Measurements from ENCODE around the gene SLC25A48.

Gene SLC25A48

DNA sequence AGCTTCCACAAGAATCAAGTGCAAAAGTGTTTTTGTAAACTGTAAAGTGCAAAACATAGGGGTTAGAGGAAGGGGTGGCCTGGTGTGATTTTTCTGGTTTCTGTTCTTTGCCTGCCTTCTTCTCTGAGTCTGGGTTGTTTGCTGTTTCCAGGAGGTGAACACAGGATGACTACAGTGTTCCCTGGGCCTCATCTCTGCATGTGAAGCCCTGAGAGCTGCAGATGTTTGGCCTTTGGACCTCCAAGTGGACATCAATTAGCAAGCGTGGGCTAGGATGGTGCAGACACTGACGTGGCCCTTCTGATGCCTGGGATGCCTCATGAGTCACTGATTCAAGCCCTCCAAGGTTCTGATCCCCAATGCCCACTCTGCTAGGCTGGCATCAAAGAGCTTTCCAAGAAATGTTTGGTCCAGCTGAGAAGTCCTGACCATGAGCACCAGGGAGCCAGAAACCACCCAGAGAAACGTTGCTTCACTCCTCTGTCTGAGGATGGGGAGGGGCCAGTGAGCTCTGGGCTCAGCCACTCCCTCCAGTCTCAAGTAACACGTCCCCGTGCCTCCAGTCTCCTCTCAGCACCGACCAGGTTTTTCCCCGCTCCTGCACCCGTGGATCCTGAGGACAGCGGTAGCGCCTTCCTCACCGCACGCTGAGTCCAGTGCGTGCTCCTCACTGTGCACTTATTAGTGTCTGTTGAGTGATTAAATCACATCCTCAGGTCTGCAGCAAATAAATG is 53.6 kb downstream of the SLC25A48 start:
- no peak for ATAC-seq (replicated peaks)
- H3K27ac Mint-ChIP-seq, result no peak overlapping the region
- no peaks in the 10 kb centered on the region for H3K9me3 Mint-ChIP-seq
- H3K27me3 Mint-ChIP-seq, result peaks cover 16 to 35% of the 10 kb centered on the region in 2 donors
- no peak for DNase-seq
- H3K36me3 Mint-ChIP-seq, result no peaks in the 10 kb centered on the region
- peaks cover 0 to 3% of the 10 kb centered on the region in 2 donors for H3K4me1 Mint-ChIP-seq
- no peak overlapping the region for H3K4me3 Mint-ChIP-seq

DNA sequence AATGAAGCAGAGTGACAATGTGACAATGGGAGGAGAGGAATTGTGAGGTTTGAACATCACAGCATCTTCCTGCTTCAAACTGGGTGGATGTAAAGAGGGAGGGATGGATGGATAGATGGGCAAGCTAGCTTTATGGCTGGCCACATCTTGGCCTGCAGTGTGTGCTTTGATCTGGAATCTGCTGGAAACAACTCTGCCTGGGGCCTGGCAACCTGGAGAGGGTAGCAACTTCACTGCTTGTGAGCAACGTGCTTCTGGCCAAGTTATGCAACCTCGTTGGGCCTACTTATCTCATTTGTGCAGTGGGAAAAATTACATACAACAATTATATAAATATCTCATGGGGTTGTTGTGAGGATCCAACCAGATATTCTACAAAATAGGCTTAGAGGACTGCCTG is 55.8 kb downstream of the SLC25A48 start:
- no peak overlapping the region for H3K27ac Mint-ChIP-seq
- ATAC-seq (replicated peaks), result no peak
- H3K9me3 Mint-ChIP-seq, result no peaks in the 10 kb centered on the region
- DNase-seq, result no peak
- H3K27me3 Mint-ChIP-seq, result peaks cover 13 to 31% of the 10 kb centered on the region in 2 donors
- H3K4me3 Mint-ChIP-seq, result no peak overlapping the region
- H3K4me1 Mint-ChIP-seq, result peaks cover 0 to 3% of the 10 kb centered on the region in 2 donors
- H3K36me3 Mint-ChIP-seq, result no peaks in the 10 kb centered on the region

DNA sequence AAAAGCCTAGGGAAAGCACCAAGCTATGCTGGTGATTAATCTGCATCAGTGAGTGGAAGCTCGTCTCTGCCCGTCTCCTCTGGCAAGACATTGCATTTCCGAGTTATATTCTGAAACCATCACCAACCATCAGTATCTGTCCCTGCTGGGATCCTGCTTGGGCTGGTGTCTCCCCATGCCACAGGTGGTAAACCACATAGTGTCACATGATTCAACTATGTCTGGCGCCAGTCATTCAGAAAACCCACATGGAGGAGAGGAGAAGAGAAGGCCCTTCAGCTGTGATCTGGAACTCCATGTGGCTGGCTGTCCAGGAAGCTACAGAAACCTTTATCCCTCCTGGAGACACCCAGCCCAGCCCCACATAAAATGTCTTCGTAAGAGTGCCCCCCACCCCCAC is 56.4 kb downstream of the SLC25A48 start:
- peak; percentile 16 for DNase-seq
- Mint-ChIP-seq H3K4me3 (no peak overlapping the region), H3K36me3 (no peaks in the 10 kb centered on the region), H3K9me3 (no peaks in the 10 kb centered on the region), H3K27me3 (peaks cover 11 to 32% of the 10 kb centered on the region in 2 donors), H3K27ac (no peak overlapping the region), H3K4me1 (peaks cover 0 to 3% of the 10 kb centered on the region in 2 donors)
- peak; percentile 51 to 81 for ATAC-seq (replicated peaks)

DNA sequence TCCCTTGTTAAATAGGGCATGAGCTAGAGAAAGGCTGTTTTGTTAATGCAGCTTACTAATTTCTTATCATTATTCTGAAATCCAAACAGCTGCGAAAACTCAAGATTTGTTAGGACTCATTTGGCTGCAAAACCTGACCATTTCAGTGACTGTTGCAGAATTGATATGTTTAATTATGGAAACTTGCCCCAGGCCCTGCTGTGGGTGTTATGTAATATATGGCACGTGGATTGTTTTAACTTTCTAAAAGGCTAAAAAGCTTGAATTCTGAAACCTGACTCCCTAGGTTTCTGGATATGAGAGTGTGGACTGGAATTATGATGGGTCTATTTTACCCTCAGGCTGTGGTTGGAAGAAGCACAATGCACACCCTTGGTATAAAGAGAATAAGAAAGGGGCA is 56.8 kb downstream of the SLC25A48 start:
- Mint-ChIP-seq H3K4me3 (no peak overlapping the region), H3K27ac (no peak overlapping the region), H3K27me3 (peaks cover 11 to 36% of the 10 kb centered on the region in 2 donors), H3K4me1 (peaks cover 0 to 3% of the 10 kb centered on the region in 2 donors), H3K9me3 (no peaks in the 10 kb centered on the region), H3K36me3 (no peaks in the 10 kb centered on the region)
- ATAC-seq (replicated peaks) (no peak), DNase-seq (no peak)

DNA sequence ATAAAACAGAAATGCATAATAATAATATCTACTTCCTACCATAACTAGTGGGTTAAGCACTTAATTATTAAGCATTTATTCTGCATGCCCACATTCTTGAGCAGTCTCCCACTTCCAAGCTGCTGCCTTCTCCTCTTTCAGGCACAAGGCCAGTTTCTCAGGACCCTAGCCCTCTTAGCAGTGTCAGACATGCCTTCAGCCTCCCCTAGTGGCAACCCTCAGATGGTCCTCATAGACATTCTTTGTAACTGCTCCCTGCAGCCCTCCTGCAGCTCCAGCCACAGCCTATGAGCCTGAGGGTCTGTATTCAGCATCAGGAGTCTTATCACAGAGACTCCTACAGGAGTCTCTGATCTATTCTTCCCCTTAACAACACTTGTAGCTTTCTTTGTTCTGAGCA is 57.3 kb downstream of the SLC25A48 start:
- ATAC-seq (replicated peaks) (no peak), DNase-seq (no peak)
- H3K4me1 Mint-ChIP-seq, result peaks cover 0 to 3% of the 10 kb centered on the region in 2 donors
- peaks cover 11 to 36% of the 10 kb centered on the region in 2 donors for H3K27me3 Mint-ChIP-seq
- H3K4me3 Mint-ChIP-seq, result no peak overlapping the region
- no peak overlapping the region for H3K27ac Mint-ChIP-seq
- H3K36me3 Mint-ChIP-seq, result no peaks in the 10 kb centered on the region
- H3K9me3 Mint-ChIP-seq, result no peaks in the 10 kb centered on the region

DNA sequence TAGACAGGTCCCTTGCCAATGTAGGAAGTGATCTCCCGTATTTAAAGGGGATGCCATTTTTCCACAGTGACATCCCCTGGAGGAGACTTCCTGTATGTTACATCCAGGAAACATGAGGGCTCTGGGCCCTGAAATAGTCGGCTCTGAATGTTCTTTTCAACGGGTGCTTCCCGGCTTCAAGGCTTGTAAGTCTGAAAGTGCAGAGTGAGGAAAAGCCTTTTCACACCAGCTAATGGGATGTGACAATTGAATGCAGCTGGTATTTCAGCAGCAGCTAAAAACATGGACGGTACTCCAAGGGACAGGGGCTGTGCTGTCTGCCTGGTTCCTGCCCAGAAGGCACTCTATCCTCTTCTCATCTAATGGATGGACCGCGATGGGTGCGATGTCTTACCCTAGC is 59.8 kb downstream of the SLC25A48 start:
- no peaks in the 10 kb centered on the region for H3K4me1 Mint-ChIP-seq
- DNase-seq (no peak), ATAC-seq (replicated peaks) (no peak)
- no peaks in the 10 kb centered on the region for H3K9me3 Mint-ChIP-seq
- H3K4me3 Mint-ChIP-seq, result no peak overlapping the region
- H3K36me3 Mint-ChIP-seq, result no peaks in the 10 kb centered on the region
- no peak overlapping the region for H3K27ac Mint-ChIP-seq
- H3K27me3 Mint-ChIP-seq, result peaks cover 18 to 40% of the 10 kb centered on the region in 2 donors

DNA sequence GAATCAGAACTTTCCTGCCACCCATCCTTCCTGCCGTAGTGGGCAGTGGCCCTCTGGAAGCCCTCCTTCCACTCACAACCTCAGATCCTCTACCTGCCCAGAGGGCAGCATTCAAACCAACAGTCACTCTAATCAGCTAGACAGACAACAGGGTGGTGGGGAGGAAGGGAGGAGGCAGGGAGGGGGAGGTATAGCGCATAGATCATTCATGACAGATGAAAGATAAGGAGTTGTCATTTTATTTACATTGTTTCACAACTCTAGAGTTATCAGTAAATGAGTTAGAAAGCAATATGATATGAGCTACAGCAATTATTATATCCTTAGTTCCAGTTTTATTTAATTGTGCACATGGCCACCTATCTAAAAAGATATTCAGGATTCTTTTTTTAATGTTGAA is 60.3 kb downstream of the SLC25A48 start:
- Mint-ChIP-seq H3K4me3 (no peak overlapping the region), H3K27me3 (peaks cover 20 to 40% of the 10 kb centered on the region in 2 donors), H3K27ac (no peak overlapping the region), H3K9me3 (no peaks in the 10 kb centered on the region), H3K4me1 (no peaks in the 10 kb centered on the region), H3K36me3 (no peaks in the 10 kb centered on the region)
- ATAC-seq (replicated peaks), result no peak
- no peak for DNase-seq

DNA sequence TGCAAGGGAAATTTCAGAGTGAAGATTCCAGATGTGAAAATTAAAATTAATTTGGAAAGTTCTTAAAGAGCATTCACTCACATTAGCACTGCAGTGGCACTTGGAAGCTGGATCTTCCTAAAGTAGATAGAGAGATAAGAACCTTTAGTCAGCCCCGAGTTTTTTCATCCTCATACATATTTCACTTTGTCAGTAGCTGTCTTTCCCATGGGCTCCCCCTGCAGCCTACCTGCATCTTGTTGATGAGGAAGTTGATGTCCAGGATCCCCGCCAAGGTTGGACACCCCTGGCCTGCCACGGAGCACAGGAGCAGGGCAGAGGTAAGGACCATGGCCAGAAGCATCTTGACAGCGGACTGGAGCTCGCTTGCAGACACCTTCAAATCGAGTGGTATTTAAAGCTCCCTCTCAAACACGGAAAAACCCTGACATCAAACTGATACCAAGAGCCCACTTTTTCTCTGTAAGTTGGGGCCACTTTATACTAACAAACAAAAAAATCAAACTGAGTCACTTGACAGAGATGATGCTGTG is 61.1 kb downstream of the SLC25A48 start, which contains the start of gene IL9:
TSS of gene IL9 (minus strand) at position 368 of the 533 bp plus-strand sequence. CDS start at position 343, 25 bp downstream.
- Mint-ChIP-seq H3K27me3 (peaks cover 22 to 38% of the 10 kb centered on the region in 2 donors), H3K36me3 (no peaks in the 10 kb centered on the region), H3K4me1 (no peaks in the 10 kb centered on the region), H3K27ac (no peak within 1 kb of the TSS), H3K4me3 (no peak within 1 kb of the TSS), H3K9me3 (no peaks in the 10 kb centered on the region)
- no peak for DNase-seq
- no peak for ATAC-seq (replicated peaks)

DNA sequence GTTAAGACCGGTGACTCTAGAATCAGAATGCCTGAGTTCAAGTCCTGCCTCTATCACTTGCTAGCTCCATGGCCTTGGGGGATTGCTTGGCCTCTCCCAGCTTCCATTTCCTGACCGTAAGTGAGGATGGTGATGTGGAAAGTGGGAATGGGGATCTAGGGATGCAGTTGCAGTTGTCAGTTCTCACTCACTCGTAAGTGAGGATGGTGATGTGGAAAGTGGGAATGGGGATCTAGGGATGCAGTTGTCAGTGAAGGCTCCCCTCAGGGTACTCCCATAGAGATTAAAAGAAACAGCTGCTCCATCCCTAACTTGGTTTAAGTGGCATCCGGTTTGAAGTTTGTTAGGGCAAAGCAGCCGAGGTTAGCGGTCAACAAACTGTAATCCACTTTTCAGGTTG is 64.2 kb downstream of the SLC25A48 start:
- Mint-ChIP-seq H3K4me1 (no peaks in the 10 kb centered on the region), H3K27me3 (peaks cover 17 to 44% of the 10 kb centered on the region in 2 donors), H3K27ac (no peak overlapping the region), H3K36me3 (no peaks in the 10 kb centered on the region), H3K9me3 (no peaks in the 10 kb centered on the region), H3K4me3 (no peak overlapping the region)
- DNase-seq (no peak), ATAC-seq (replicated peaks) (no peak)

DNA sequence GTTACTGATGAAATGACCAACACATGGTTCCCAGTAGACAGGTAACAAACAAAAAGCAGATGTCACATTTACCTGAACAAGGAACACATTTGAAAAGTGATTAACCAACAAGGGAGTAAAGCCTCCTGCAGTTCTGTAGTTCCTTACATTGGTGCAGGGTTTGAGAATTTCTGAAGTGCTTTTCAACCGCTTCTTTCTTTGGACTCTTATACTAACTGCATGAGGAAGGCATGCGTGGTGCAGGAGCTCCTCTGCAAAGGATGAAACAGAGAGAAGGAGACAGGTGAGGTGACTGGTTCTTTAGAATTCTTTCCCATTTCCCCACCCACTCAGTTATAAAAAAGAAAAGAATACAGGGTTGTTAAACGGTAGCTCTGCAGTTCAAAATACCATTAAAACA is 65.8 kb downstream of the SLC25A48 start:
- H3K4me3 Mint-ChIP-seq, result no peak overlapping the region
- peaks cover 12 to 44% of the 10 kb centered on the region in 2 donors for H3K27me3 Mint-ChIP-seq
- no peak for ATAC-seq (replicated peaks)
- no peaks in the 10 kb centered on the region for H3K36me3 Mint-ChIP-seq
- no peak for DNase-seq
- H3K27ac Mint-ChIP-seq, result no peak overlapping the region
- H3K9me3 Mint-ChIP-seq, result no peaks in the 10 kb centered on the region
- H3K4me1 Mint-ChIP-seq, result no peaks in the 10 kb centered on the region

DNA sequence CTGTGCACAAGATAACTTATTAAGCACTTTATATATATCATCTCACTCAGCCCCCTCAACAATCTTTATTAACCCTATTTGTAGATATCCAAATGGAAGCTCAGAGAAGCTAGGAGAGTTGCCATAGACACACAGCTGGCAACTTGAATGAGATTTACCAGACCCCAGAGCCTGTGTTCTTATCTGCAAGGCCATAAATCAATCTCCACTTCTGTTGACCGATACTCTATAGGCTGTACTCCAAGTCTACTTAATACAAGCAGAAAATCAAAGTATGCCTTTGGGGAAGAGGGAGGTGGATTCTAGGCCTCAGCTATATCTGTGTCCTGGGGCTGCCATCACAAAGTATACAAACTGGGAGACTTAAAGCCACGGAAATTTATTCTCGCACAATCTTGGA is 67.2 kb downstream of the SLC25A48 start:
- H3K4me1 Mint-ChIP-seq, result no peaks in the 10 kb centered on the region
- DNase-seq (no peak), ATAC-seq (replicated peaks) (no peak)
- no peak overlapping the region for H3K27ac Mint-ChIP-seq
- no peak overlapping the region for H3K4me3 Mint-ChIP-seq
- H3K9me3 Mint-ChIP-seq, result no peaks in the 10 kb centered on the region
- H3K36me3 Mint-ChIP-seq, result no peaks in the 10 kb centered on the region
- peaks cover 15 to 41% of the 10 kb centered on the region in 2 donors for H3K27me3 Mint-ChIP-seq

DNA sequence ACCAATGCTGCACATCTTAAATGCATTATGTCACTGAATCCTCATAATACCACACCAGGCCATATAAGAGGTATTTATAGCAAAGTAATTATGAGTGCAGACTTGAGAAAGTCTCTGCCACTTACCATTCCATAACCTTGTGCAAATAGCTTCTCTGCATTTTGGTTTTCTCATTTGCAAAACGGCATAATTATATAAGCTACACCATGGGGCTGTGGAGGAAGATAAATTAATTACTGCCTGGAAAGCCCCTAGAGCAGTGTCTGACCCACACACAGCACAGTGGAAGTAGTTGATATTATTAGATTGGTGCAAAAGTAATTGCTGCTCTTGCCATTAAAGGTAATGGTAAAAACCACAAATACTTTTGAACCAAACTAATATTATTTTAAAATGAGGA is 70.7 kb downstream of the SLC25A48 start:
- H3K4me1 Mint-ChIP-seq, result no peaks in the 10 kb centered on the region
- H3K9me3 Mint-ChIP-seq, result no peaks in the 10 kb centered on the region
- peaks cover 11 to 25% of the 10 kb centered on the region in 2 donors for H3K27me3 Mint-ChIP-seq
- no peak overlapping the region for H3K4me3 Mint-ChIP-seq
- no peaks in the 10 kb centered on the region for H3K36me3 Mint-ChIP-seq
- ATAC-seq (replicated peaks) (no peak), DNase-seq (no peak)
- H3K27ac Mint-ChIP-seq, result no peak overlapping the region

DNA sequence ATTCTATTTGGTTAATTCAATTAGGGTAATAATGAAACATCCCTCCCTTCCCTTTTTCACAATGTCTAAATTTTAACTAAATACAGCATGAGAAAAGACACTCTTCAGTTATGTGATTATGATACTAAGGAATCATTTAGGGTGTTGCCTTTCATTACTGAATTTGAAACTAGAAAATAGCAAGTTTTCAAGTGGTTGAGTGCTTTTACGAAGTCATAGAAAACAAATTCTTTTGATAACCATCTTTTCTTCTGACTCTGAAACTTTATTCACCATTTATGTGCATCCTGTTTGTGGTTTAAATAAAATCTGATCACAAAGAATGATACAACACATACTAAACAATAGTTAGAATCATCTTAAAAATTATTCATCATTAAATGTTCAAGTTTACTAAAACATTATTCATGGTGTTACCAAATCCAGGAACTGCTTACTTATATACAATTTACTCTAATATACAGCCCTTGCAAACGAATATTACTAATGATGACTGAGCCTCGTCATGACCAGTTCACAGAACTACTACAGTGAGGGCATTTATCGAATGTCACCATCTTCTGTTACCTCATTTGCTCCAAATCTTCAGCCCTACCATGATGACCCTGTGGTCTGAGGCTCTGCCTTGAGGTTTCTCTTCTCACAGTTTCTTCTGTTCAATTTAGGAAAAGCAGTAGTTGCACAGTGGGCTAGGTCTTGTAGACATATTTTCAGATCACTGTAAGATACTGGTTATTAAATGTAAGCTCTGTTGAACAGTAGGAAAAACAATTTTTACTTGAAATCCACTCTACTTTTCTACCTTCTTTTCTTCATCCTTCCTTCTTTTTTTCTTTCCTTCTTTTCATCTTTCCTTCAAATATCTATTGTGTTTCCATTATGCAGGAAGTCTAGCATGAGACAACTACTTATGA is 79.5 kb downstream of the SLC25A48 start:
- Mint-ChIP-seq H3K27me3 (peaks cover 32 to 42% of the 10 kb centered on the region in 2 donors), H3K4me3 (no peak overlapping the region), H3K4me1 (no peaks in the 10 kb centered on the region), H3K9me3 (no peaks in the 10 kb centered on the region), H3K27ac (no peak overlapping the region), H3K36me3 (no peaks in the 10 kb centered on the region)
- DNase-seq (no peak), ATAC-seq (replicated peaks) (no peak)

DNA sequence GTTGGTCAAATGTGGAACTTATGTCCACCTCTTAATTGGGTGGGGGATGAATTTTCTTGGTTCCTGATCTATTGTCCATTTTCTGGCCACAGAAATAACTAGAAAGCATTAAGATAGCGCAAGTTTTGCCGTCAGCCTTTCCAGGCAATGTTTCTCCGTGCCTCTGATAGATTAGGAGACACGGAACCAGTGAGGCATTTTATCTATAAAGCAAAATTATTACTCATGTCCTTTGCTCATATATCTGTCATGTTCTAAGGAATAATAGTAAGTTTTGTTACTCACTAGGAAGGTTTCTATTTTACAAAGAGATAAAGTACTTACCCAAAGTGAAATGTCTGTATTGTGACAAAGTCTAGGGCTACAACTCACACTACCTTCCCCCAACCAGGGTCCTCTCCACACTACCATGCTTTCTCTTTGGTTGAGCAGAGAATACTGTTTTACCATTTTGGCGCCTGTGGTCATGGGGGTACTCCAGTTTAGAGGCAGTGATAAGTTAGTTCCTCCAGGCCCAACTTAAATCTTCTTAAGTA is 81.1 kb downstream of the SLC25A48 start:
- H3K9me3 Mint-ChIP-seq, result no peaks in the 10 kb centered on the region
- no peak overlapping the region for H3K27ac Mint-ChIP-seq
- DNase-seq, result no peak
- ATAC-seq (replicated peaks), result no peak
- H3K4me3 Mint-ChIP-seq, result no peak overlapping the region
- no peaks in the 10 kb centered on the region for H3K36me3 Mint-ChIP-seq
- no peaks in the 10 kb centered on the region for H3K4me1 Mint-ChIP-seq
- peaks cover 25 to 33% of the 10 kb centered on the region in 2 donors for H3K27me3 Mint-ChIP-seq
